HG03064 (cell line): ENCODE measurements around the gene SHISAL2A.

Experiments used
- ATAC-seq: cut with Tn5 transposase; IDR thresholded peaks from one replicate; pipeline ENCODE4 v1.9.1; 2021; ENCODE audit warnings: low read depth; ENCODE audit not compliant: unreplicated experiment

SHISAL2A gene

GRCh38 chr1:52615489-52616042 is 17.4 kb upstream of the SHISAL2A start:
- ATAC-seq: no peak

DNA sequence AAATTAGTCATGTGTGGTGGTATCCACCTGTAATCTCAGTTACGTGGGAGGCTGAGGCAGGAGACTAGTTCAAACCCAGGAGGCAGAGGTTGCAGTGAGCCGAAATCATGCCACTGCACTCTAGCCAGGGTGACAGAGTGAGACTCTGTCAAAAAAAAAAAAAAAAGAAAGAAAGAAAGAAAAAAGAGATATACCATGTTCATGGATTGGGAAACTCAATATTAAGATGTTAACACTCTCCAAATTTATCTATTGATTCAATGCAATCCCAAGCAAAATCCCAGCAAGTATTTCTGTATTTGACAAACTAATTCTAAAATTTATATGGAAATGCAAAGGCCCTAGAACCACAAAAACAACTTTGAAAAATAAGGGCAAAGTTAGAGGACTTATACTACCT is 11.0 kb upstream of the SHISAL2A start:
- no peak for ATAC-seq

DNA sequence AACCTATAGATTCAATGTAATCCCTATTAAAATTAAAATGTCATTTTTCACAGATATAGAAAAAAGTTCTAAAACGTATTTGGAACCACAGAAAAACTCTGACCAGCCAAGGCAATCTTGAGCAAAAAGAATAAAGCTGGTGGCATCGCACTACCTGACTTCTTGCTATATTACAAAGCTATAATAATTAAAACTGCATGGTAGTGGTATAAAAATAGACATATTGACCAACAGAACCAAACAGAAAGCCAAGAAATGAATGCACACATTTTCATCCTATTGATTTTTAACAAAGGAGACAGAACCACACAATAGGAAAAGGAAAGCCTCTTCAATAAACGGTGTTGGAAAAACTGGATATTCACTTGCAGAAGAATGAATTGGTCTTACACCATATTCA is 9.2 kb upstream of the SHISAL2A start:
- ATAC-seq: no peak

- no peak for ATAC-seq
Observed at GRCh38 chr1:52627028-52627427, 5.9 kb upstream of the SHISAL2A start.

GRCh38 chr1:52628614-52629324 is 4.2 kb upstream of the SHISAL2A start:
- no peak for ATAC-seq

DNA sequence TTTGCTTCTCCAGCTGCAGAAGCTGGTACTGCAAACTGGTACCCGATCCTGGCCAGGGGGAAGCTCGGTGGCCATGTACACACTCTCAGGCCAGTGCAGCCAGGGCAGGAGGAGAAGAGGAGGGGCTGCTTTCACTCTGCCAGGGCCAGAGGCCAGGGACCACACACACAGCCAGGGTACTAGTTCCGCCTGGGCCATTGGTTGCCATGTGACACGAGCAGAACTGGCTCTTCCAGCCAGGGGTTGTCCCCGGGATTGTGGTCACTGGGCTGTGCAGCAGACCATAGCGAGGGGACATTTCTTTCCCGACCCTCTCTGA is 3.7 kb upstream of the SHISAL2A start:
- no peak for ATAC-seq

GRCh38 chr1:52629667-52630066 is 3.3 kb upstream of the SHISAL2A start:
- no peak for ATAC-seq

GRCh38 chr1:52631759-52632331 is 1.1 kb upstream of the SHISAL2A start:
- ATAC-seq: no peak

GRCh38 chr1:52633291-52633754 is 355 bp downstream of the SHISAL2A start:
- ATAC-seq: no peak

- no peak for ATAC-seq
Observed at GRCh38 chr1:52634111-52634510, 1.1 kb downstream of the SHISAL2A start.

GRCh38 chr1:52635321-52636089 is 2.5 kb downstream of the SHISAL2A start:
- ATAC-seq: no peak

DNA sequence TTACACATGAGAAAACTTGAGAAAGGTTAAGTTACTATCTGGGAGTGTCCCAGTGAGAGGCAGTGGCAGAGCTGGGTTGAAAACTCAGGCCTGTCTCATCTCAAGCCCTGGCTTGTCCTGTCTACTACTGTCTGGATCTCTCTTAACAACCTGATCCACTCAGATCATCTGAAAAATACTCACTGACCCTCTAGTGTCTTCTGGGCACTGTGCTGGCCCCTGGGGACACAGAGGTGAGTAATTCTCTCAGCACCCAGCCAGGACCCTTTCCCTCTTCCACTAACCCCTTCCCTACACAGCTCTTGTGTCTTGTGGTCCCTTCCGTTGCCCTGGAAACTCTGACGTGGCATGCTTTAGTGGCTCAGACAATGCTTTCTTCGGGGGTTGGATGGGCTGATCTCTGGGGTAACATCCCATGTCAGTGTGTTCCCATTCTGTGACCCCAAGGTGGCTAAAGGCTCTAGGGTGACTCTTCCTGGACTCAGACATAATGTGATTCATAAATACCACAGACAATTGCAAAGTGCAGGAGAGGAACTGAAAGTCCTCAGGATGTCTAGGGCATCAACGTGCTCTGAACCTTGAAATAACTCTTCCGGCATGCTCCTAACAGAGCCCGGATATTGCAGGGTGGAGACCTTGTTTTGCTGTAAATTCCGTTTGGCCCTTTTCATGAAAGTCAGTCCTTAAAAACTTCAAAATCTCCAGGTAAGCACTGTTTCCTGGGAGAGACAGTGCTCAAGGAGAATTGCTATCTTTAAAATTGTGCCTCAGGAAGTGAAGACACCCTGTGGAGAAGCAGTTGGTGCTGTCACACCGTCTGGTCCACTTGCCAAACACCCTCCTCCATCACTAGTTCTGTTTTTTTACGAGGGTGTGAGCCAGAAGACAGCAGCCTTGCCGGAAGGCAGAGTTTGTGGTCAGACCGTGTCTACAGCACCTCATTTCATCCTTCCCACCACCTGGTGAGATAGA is 4.0 kb downstream of the SHISAL2A start:
- ATAC-seq: peak; percentile 80

DNA sequence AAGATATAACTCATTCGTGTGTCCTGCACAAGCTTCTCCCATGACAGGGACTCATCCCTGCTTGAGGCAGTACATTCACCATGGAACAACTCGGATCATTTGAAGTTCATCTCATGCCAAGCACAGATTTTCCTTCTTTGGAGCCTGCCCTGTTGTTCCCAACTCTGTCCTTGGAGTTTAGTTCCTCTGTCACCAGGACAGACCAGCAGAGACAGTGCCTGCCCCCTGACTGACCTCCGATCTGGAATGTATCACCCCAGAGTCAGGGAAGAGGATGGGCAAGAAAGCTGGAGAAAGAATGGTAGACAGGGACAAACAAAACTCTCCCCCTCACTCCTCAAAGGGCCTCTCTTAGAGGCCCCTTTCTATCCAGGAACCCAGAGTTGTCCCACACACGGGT is 5.0 kb downstream of the SHISAL2A start:
- ATAC-seq: no peak

GRCh38 chr1:52640697-52641096 is 7.7 kb downstream of the SHISAL2A start:
- no peak for ATAC-seq

DNA sequence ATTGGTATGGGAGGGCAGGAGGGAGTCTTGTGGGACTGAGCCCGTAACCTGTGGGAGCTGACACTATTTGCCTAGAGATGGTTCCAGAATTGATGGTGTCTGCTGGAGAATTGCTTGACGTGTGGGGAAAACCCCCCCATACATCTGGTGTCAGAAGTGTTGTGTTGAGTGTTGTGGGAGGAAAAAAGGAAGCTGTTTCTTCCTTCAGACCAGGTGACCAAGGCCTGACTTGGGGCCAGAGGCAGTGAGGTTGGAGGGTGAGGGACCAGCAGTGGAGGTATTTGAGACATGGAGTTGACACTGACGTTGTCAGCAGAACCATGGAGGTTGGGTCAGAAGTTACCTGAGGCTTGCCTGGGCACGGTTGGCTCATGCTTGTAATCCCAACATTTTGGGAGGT is 8.3 kb downstream of the SHISAL2A start:
- no peak for ATAC-seq

DNA sequence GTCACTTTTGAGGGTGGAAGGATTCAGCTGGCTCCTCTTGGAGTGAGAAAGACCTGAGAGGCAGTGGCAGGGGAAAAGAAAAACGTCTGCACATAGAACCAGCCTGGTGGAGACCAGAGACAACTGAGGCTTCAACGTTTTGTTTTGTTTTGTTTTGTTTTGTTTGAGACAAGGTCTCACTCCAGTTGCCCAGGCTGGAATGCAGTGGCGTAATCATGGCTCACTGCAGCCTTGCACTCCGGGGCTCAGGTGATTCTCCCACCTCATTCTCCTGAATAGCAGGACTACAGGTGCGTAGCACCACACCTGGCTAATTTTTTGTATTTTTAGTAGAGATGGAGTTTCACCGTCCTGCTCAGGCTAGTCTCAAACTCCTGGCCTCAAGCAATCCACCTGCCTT is 12.3 kb downstream of the SHISAL2A start:
- ATAC-seq: no peak

- ATAC-seq: no peak
Observed at GRCh38 chr1:52651904-52652303, 18.9 kb downstream of the SHISAL2A start.

DNA sequence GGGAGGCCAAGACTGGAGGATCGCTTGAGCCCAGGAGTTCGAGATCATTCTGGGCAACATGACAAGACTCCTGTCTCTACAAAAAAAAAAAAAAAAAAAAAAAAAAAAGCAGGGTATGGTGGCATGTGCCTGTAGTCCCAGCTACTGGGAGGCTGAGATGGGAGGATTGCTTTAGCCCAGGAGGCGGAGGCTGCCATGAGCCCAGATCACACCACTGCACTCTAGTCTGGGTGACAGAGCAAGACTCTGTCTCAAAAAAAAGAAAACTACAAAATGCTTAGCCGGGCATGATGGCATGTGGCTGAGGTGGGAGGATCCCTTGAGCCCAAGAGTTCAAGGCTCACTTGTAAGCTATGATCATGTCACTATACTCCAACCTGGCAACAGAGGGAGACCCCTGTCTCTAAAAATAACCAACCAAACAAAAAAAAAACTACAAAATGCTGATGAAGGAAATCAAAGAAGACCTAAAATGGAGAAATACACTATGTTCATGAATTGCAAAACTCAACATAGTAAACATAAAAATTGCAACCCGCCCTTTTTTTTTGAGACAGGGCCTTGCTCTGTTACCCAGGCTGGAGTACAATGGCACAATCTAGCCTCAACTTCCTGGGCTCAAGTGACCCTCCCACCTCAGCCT is 20.4 kb downstream of the SHISAL2A start:
- no peak for ATAC-seq

GRCh38 chr1:52654063-52654462 is 21.1 kb downstream of the SHISAL2A start:
- no peak for ATAC-seq

DNA sequence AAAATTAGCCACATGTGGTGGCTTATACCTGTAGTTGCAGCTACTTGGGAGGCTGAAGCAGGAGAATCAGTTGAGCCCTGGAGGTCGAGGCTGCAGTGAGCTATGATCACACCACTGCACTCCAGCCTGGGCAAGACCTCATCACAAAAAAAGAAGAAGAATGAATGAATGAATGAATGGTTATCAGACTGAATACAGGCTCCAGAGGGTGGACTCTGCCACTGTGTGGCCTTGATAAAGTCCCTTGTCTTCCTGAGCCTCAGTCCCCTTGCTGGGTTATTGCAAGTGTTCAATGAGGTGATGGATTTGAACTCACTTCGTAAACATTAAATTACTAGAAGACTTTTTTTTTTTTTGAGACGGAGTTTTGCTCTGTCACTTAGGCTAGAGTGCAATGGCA is 24.7 kb downstream of the SHISAL2A start:
- ATAC-seq: no peak
